SK-N-MC (cell line): ENCODE results near the gene MLN.

Source experiments
- EZH2 ChIP-seq: fragments of 200-600 bp; sonication (generic); IDR thresholded peaks from one replicate; pipeline ENCODE4 v1.6.1; 2017; ENCODE audit warnings: antibody characterized with exemption
- FOXP2 ChIP-seq: optimal IDR thresholded peaks from 2 replicates; pipeline ENCODE3; 2011; ENCODE audit warnings: mild to moderate bottlenecking, moderate library complexity; ENCODE audit not compliant: insufficient read depth; ENCODE audit errors: extremely low read length, control extremely low read depth
- POLR2AphosphoS5 ChIP-seq: IDR thresholded peaks from 2 replicates; pipeline ENCODE4 v1.6.1; 2012; ENCODE audit warnings: mild to moderate bottlenecking, low read depth, low read length, borderline replicate concordance

- TF ChIP-seq POLR2AphosphoS5, result no peak
- no peak for TF ChIP-seq EZH2
- no peak for TF ChIP-seq FOXP2
Observed at GRCh38 chr6:33812669-33813068, 8.9 kb upstream of the MLN start.
